ENCODE results near the gene TOX2.

GRCh38 chr20:44072384-44072783 lies 157.7 kb downstream of the TOX2 start:
- TF ChIP-seq EZH2 (IDR thresholded peaks at IDR 0.05; ENCODE audit: borderline replicate concordance, low read length) (no peak), CTCF (conservative IDR thresholded peaks at IDR 0.05 in 1 of 2, IDR thresholded peaks at IDR 0.05 in 1 of 2; ENCODE audit: extremely low read depth in 1 of 2, insufficient read depth in 1 of 2, low read depth in 1 of 2, low read length in 2 of 2) (no peak)

All from mammary epithelial cell (primary cell).